WI38 (cell line): ENCODE measurements around the gene ABHD3.
"Not testable (repeated sequence)": the region's sequence is repeated elsewhere in the genome, so short reads cannot be mapped to it uniquely, and the experiment has no call there.

Source experiments
- H3K4me3 ChIP-seq: 2 replicates; pipeline ENCODE4 v1.5.1; 2011; ENCODE audit warnings: low read depth, mild to moderate bottlenecking, control low read depth, low read length
- CTCF ChIP-seq: IDR thresholded peaks from 2 replicates; pipeline ENCODE4 v1.5.1; 2012; ENCODE audit warnings: low read depth, mild to moderate bottlenecking, control low read depth, low read length

ABHD3 gene

GRCh38 chr18:21701621-21702020, 3.0 kb downstream of the ABHD3 start:
- no peak for TF ChIP-seq CTCF
- no peak overlapping the region for H3K4me3 ChIP-seq

GRCh38 chr18:21700528-21701075, 4.0 kb downstream of the ABHD3 start:
- TF ChIP-seq CTCF, result no peak
- H3K4me3 ChIP-seq, result no peak overlapping the region

GRCh38 chr18:21693322-21693721, 11.3 kb downstream of the ABHD3 start:
- no peak for TF ChIP-seq CTCF
- no peak overlapping the region for H3K4me3 ChIP-seq

- TF ChIP-seq CTCF, result no peak
- no peak overlapping the region for H3K4me3 ChIP-seq
Observed at GRCh38 chr18:21689736-21690135, 14.8 kb downstream of the ABHD3 start.

- TF ChIP-seq CTCF, result no peak
Observed at GRCh38 chr18:21686282-21687105, 18.1 kb downstream of the ABHD3 start.

GRCh38 chr18:21685556-21685981, 19.0 kb downstream of the ABHD3 start:
- H3K4me3 ChIP-seq, result not testable (repeated sequence)

More at GRCh38 chr18:21686282-21687105, 18.1 kb downstream of the ABHD3 start:
- no peak overlapping the region for H3K4me3 ChIP-seq

GRCh38 chr18:21684731-21685130, 19.8 kb downstream of the ABHD3 start:
- no peak for TF ChIP-seq CTCF
- H3K4me3 ChIP-seq, result no peak overlapping the region
